Glutamatergic neuron (in vitro differentiated cells): ENCODE results near the gene SGPP2. TPM values are rescaled to one million over a fixed set of nuclear protein-coding genes. Genes with fewer than 3 reads are reported as not detected.

Source experiments
- DNase-seq: peaks from one replicate; pipeline ENCODE4 v3.0.0; 2022
- H3K27ac Mint-ChIP-seq: one replicate; pipeline ENCODE4 v1.8.0; 2020; ENCODE audit warnings: mild to moderate bottlenecking, mixed read lengths, inconsistent platforms; ENCODE audit not compliant: unreplicated experiment
- H3K27me3 Mint-ChIP-seq: one replicate; pipeline ENCODE4 v1.8.0; 2020; ENCODE audit warnings: mild to moderate bottlenecking, moderate library complexity, mixed read lengths, inconsistent platforms; ENCODE audit not compliant: unreplicated experiment
- H3K36me3 Mint-ChIP-seq: one replicate; pipeline ENCODE4 v1.8.0; 2020; ENCODE audit warnings: mild to moderate bottlenecking, mixed read lengths, inconsistent platforms; ENCODE audit not compliant: unreplicated experiment
- H3K4me1 Mint-ChIP-seq: one replicate; pipeline ENCODE4 v1.8.0; 2020; ENCODE audit warnings: mild to moderate bottlenecking, low read depth, mixed read lengths, inconsistent platforms; ENCODE audit not compliant: unreplicated experiment
- H3K4me3 Mint-ChIP-seq: one replicate; pipeline ENCODE4 v1.8.0; 2020; ENCODE audit warnings: mild to moderate bottlenecking, mixed read lengths, inconsistent platforms; ENCODE audit not compliant: unreplicated experiment
- H3K9me3 Mint-ChIP-seq: one replicate; pipeline ENCODE4 v1.8.0; 2020; ENCODE audit warnings: mild to moderate bottlenecking, moderate library complexity, mixed read lengths, inconsistent platforms; ENCODE audit not compliant: unreplicated experiment
- CTCF ChIP-seq: fragments of 200-600 bp; sonication (generic); IDR thresholded peaks from one replicate; pipeline ENCODE4 v1.5.0; 2021; ENCODE audit not compliant: partially characterized antibody, unreplicated experiment
- total RNA-seq: library from RNA; stranded (reverse); fragmentation: NEBNext Ultra II Directional; extraction: Animal tissue kit (Norgen Biotek cat#: 25700); gene quantifications from one replicate; pipeline ENCODE4 v1.2.1, GENCODE V29; 2021; ENCODE audit not compliant: unreplicated experiment

SGPP2 gene
- total RNA-seq, 1 donor from 2014 or later = 2.1 TPM

- H3K9me3 Mint-ChIP-seq = no peaks in the 10 kb centered on the region
- TF ChIP-seq CTCF = no peak
- H3K27me3 Mint-ChIP-seq = no peaks in the 10 kb centered on the region
- no peak for DNase-seq
- H3K4me1 Mint-ChIP-seq = no peaks in the 10 kb centered on the region
- H3K36me3 Mint-ChIP-seq = no peaks in the 10 kb centered on the region
- H3K4me3 Mint-ChIP-seq = no peak overlapping the region
- H3K27ac Mint-ChIP-seq = no peak overlapping the region
Observed at GRCh38 chr2:222504719-222505118, 80.4 kb downstream of the SGPP2 start.

- no peaks in the 10 kb centered on the region for H3K4me1 Mint-ChIP-seq
- no peak for TF ChIP-seq CTCF
- H3K9me3 Mint-ChIP-seq = no peaks in the 10 kb centered on the region
- no peaks in the 10 kb centered on the region for H3K36me3 Mint-ChIP-seq
- DNase-seq = no peak
- H3K4me3 Mint-ChIP-seq = no peak overlapping the region
- no peak overlapping the region for H3K27ac Mint-ChIP-seq
- no peaks in the 10 kb centered on the region for H3K27me3 Mint-ChIP-seq
Observed at GRCh38 chr2:222506230-222506935, 82.0 kb downstream of the SGPP2 start.

- H3K4me3 Mint-ChIP-seq = no peak overlapping the region
- no peak for DNase-seq
- H3K27me3 Mint-ChIP-seq = no peaks in the 10 kb centered on the region
- no peaks in the 10 kb centered on the region for H3K4me1 Mint-ChIP-seq
- TF ChIP-seq CTCF = no peak
- no peaks in the 10 kb centered on the region for H3K36me3 Mint-ChIP-seq
- no peak overlapping the region for H3K27ac Mint-ChIP-seq
- peaks cover 2% of the 10 kb centered on the region for H3K9me3 Mint-ChIP-seq
Observed at GRCh38 chr2:222514901-222515300, 90.6 kb downstream of the SGPP2 start.

- DNase-seq = no peak
- Mint-ChIP-seq H3K9me3 (peaks cover 2% of the 10 kb centered on the region), H3K27me3 (no peaks in the 10 kb centered on the region), H3K27ac (no peak overlapping the region), H3K4me1 (no peaks in the 10 kb centered on the region), H3K4me3 (no peak overlapping the region), H3K36me3 (no peaks in the 10 kb centered on the region)
- TF ChIP-seq CTCF = no peak
Observed at GRCh38 chr2:222518570-222519381, 94.4 kb downstream of the SGPP2 start.

- no peaks in the 10 kb centered on the region for H3K27me3 Mint-ChIP-seq
- no peak for TF ChIP-seq CTCF
Observed at GRCh38 chr2:222521099-222521498, 96.8 kb downstream of the SGPP2 start.

More at GRCh38 chr2:222521099-222521498, 96.8 kb downstream of the SGPP2 start:
- peaks cover 4% of the 10 kb centered on the region for H3K4me1 Mint-ChIP-seq
- H3K9me3 Mint-ChIP-seq = peaks cover 2% of the 10 kb centered on the region
- no peaks in the 10 kb centered on the region for H3K36me3 Mint-ChIP-seq
- no peak overlapping the region for H3K27ac Mint-ChIP-seq
- no peak overlapping the region for H3K4me3 Mint-ChIP-seq
- DNase-seq = no peak
